SK-N-SH (cell line): ENCODE measurements around the gene FOXK1. TPM values are rescaled to one million over a fixed set of nuclear protein-coding genes. Genes with fewer than 3 reads are reported as not detected.

ENCODE experiments used
- CTCF ChIA-PET: fragments of 300-600, 350-600 bp; formaldehyde crosslinking; extraction: SDS; loops from one replicate; lab custom pipeline; 2021; lab: Yijun Ruan, JAX
- POLR2A ChIA-PET: fragments of 350-600 bp; sonication (Branson Sonifier 250); formaldehyde crosslinking; extraction: SDS; loops from one replicate; lab custom pipeline; 2020; ENCODE audit warnings: antibody characterized with exemption, inconsistent platforms; lab: Yijun Ruan, JAX
- DNase-seq: peaks from one replicate; pipeline ENCODE4 v3.0.0; 2012
- H2AFZ ChIP-seq: fragments of 200-600 bp; sonication (generic); 2 replicates; pipeline ENCODE4 v1.8.1; 2016; ENCODE audit warnings: antibody characterized with exemption, mild to moderate bottlenecking, low read depth
- H3F3A ChIP-seq: fragments of 200-600 bp; sonication (generic); replicated peaks from 2 replicates; pipeline ENCODE3; 2016; ENCODE audit warnings: antibody characterized with exemption, mild to moderate bottlenecking; ENCODE audit not compliant: insufficient read depth
- H3K27ac ChIP-seq, 2 experiments: fragments of 200-500 bp in 1 of 2; fragments of 200-600 bp in 1 of 2; sonication (Bioruptor generic) in 1 of 2; sonication (generic), shearing (Covaris generic) in 1 of 2; 2 replicates each; pipeline versions ENCODE4 v1.5.1 to v1.6.1; 2014 to 2016; ENCODE audit warnings: low read depth in 2 of 2, inconsistent platforms in 1 of 2, low read length in 1 of 2, mild to moderate bottlenecking in 1 of 2, mixed read lengths in 1 of 2
- H3K27me3 ChIP-seq: fragments of 200-600 bp; sonication (generic), shearing (Covaris generic); 2 replicates; pipeline ENCODE4 v1.6.1; 2016; ENCODE audit warnings: mixed run types; ENCODE audit not compliant: insufficient read depth
- H3K36me3 ChIP-seq, 2 experiments: fragments of 200-500 bp in 1 of 2; fragments of 200-600 bp in 1 of 2; sonication (Bioruptor generic) in 1 of 2; sonication (generic) in 1 of 2; replicated peaks in 1 of 2; 2 replicates each; pipeline versions ENCODE3 to v1.5.1; 2014 to 2016; ENCODE audit warnings: low read length in 1 of 2, mild to moderate bottlenecking in 1 of 2; ENCODE audit not compliant: insufficient read depth in 2 of 2, control insufficient read depth in 1 of 2
- H3K4me1 ChIP-seq, 2 experiments: fragments of 200-500 bp in 1 of 2; fragments of 200-600 bp in 1 of 2; sonication (Bioruptor generic) in 1 of 2; sonication (generic), shearing (Covaris generic) in 1 of 2; 2 replicates each; pipeline versions ENCODE4 v1.5.1 to v1.6.1; 2014 to 2016; ENCODE audit warnings: low read depth in 1 of 2, low read length in 1 of 2, mixed run types in 1 of 2; ENCODE audit not compliant: insufficient read depth in 2 of 2, control insufficient read depth in 1 of 2
- H3K4me2 ChIP-seq: fragments of 200-600 bp; sonication (generic), shearing (Covaris generic); 2 replicates; pipeline ENCODE4 v1.6.1; 2017; ENCODE audit warnings: mixed run types
- H3K4me3 ChIP-seq, 2 experiments: fragments of 200-500 bp in 1 of 2; fragments of 200-600 bp in 1 of 2; sonication (Bioruptor generic) in 1 of 2; sonication (generic), shearing (Covaris generic) in 1 of 2; 2 replicates each; pipeline versions ENCODE4 v1.5.1 to v1.8.1; 2014 to 2016; ENCODE audit warnings: low read depth in 2 of 2, inconsistent platforms in 1 of 2, low read length in 1 of 2, mild to moderate bottlenecking in 1 of 2, mixed read lengths in 1 of 2, moderate library complexity in 1 of 2
- H3K79me2 ChIP-seq: fragments of 200-600 bp; sonication (generic); 2 replicates; pipeline ENCODE4 v1.8.1; 2017; ENCODE audit warnings: mild to moderate bottlenecking; ENCODE audit not compliant: insufficient read depth
- H3K9ac ChIP-seq: fragments of 200-600 bp; sonication (generic); 2 replicates; pipeline ENCODE4 v1.6.1; 2017; ENCODE audit warnings: mixed run types
- H3K9me2 ChIP-seq: fragments of 200-600 bp; sonication (generic); 2 replicates; pipeline ENCODE4 v1.6.1; 2017; ENCODE audit warnings: mixed run types
- H3K9me3 ChIP-seq: fragments of 200-600 bp; sonication (generic); 2 replicates; pipeline ENCODE4 v1.6.1; 2017; ENCODE audit warnings: mixed run types, mild to moderate bottlenecking, moderate library complexity
- H4K20me1 ChIP-seq: fragments of 200-600 bp; sonication (generic); 2 replicates; pipeline ENCODE4 v1.6.1; 2017; ENCODE audit warnings: mild to moderate bottlenecking, mixed run types; ENCODE audit not compliant: insufficient read depth
- CTCF ChIP-seq: fragments of 200-600 bp; sonication (generic); IDR thresholded peaks from 2 replicates; pipeline ENCODE4 v1.6.1; 2017; ENCODE audit warnings: antibody characterized with exemption, mild to moderate bottlenecking, moderate library complexity
- ELF1 ChIP-seq: IDR thresholded peaks from 2 replicates; pipeline ENCODE4 v1.4.0; 2012
- EP300 ChIP-seq, 2 experiments: IDR thresholded peaks; 2 replicates each; pipeline versions ENCODE4 v1.4.0 to v1.6.1; 2012; ENCODE audit warnings: borderline replicate concordance in 1 of 2, low read depth in 1 of 2, low read length in 1 of 2
- EZH2phosphoT487 ChIP-seq: fragments of 200-600 bp; sonication (generic); IDR thresholded peaks from 2 replicates; pipeline ENCODE4 v1.6.1; 2017; ENCODE audit warnings: low read depth, mixed run types, mild to moderate bottlenecking, antibody characterized with exemption, moderate library complexity, borderline replicate concordance
- FOXJ3 ChIP-seq: sonication (generic); formaldehyde crosslinking; IDR thresholded peaks from 2 replicates; pipeline ENCODE4 v1.5.1; 2020; ENCODE audit warnings: mild to moderate bottlenecking, missing genetic modification reagents
- FOXM1 ChIP-seq: IDR thresholded peaks from 2 replicates; pipeline ENCODE4 v1.4.0; 2012; ENCODE audit warnings: low read depth, mild to moderate bottlenecking
- JUND ChIP-seq: IDR thresholded peaks from 2 replicates; pipeline ENCODE4 v1.4.0; 2012
- MEF2A ChIP-seq: IDR thresholded peaks from 2 replicates; pipeline ENCODE4 v1.4.0; 2012; ENCODE audit warnings: low read depth, borderline replicate concordance
- NFIC ChIP-seq: IDR thresholded peaks from 2 replicates; pipeline ENCODE4 v1.4.0; 2012; ENCODE audit warnings: borderline replicate concordance
- NRF1 ChIP-seq: IDR thresholded peaks from 2 replicates; pipeline ENCODE4 v1.6.1; 2012; ENCODE audit warnings: low read depth, mild to moderate bottlenecking, low read length
- SMC3 ChIP-seq: IDR thresholded peaks from 2 replicates; pipeline ENCODE4 v1.6.1; 2012; ENCODE audit warnings: low read depth, low read length, improper control_type of control experiment
- TAF1 ChIP-seq: IDR thresholded peaks from 2 replicates; pipeline ENCODE4 v1.6.1; 2012; ENCODE audit warnings: low read depth, mild to moderate bottlenecking, low read length, moderate library complexity, borderline replicate concordance
- YY1 ChIP-seq: IDR thresholded peaks from 2 replicates; pipeline ENCODE4 v1.4.0; 2012; ENCODE audit warnings: low read depth, mild to moderate bottlenecking
- ZBTB33 ChIP-seq: IDR thresholded peaks from 2 replicates; pipeline ENCODE4 v1.4.0; 2012; ENCODE audit warnings: low read depth, borderline replicate concordance
- WGBS: methylation state at CpG from one replicate; pipeline ENCODE4 v1.1.6; 2017; ENCODE audit warnings: low lambda C conversion rate; 5-methylcytosine and 5-hydroxymethylcytosine counted together
- polyA plus RNA-seq, 3 experiments: library from polyadenylated mRNA; depleted of rRNA; stranded (reverse); fragments of >200 nt; gene quantifications; 2 replicates each; pipeline ENCODE4 v1.2.3, GENCODE V29; 2012

Gene FOXK1
- polyA plus RNA-seq, 1 of the 3 experiments (the other 2 are of a cell fraction) = 4.7 TPM

GRCh38 chr7:4747013-4747412 lies 64.9 kb downstream of the FOXK1 start:
- Histone ChIP-seq H3K27me3 (no peaks in the 10 kb centered on the region), H2AFZ (no peak overlapping the region), H3K36me3 (peaks cover 20 to 32% of the 10 kb centered on the region in 2 experiments), H3K27ac (no peak overlapping the region), H3K9me2 (no peaks in the 10 kb centered on the region), H4K20me1 (no peaks in the 10 kb centered on the region; the same call in 1 of the 2 replicates), H3K9me3 (no peaks in the 10 kb centered on the region), H3K9ac (no peak overlapping the region), H3K79me2 (peaks cover 42% of the 10 kb centered on the region), H3K4me2 (no peak overlapping the region), H3K4me3 (no peak overlapping the region), H3K4me1 (peaks cover 0 to 21% of the 10 kb centered on the region in 2 experiments; a peak in 3 of 4 replicates), H3F3A (peaks cover 5% of the 10 kb centered on the region)
- 92% methylated on average over 16 of the region's 22 CpGs for WGBS
- DNase-seq = no peak
- TF ChIP-seq YY1 (no peak), SMC3 (no peak), EZH2phosphoT487 (no peak), ZBTB33 (no peak), FOXM1 (no peak), NFIC (no peak), NRF1 (no peak), FOXJ3 (CRISPR knock-in tag) (no peak)
- ChIA-PET POLR2A (no interaction called here), CTCF (interaction anchor here (0.7 to 1.4 kb wide), 4 partner anchors 8 to 338 kb away, joined by 3 to 5 read pairs (median 3); no protein-coding TSS in a partner anchor)

GRCh38 chr7:4747746-4748145 lies 65.7 kb downstream of the FOXK1 start:
- Histone ChIP-seq H3K9me2 (no peaks in the 10 kb centered on the region), H2AFZ (no peak overlapping the region), H3K9me3 (no peaks in the 10 kb centered on the region), H3K27me3 (no peaks in the 10 kb centered on the region), H3K9ac (no peak overlapping the region), H3K79me2 (peaks cover 50% of the 10 kb centered on the region), H4K20me1 (peaks cover 5% of the 10 kb centered on the region), H3K4me1 (peaks cover 0 to 21% of the 10 kb centered on the region in 2 experiments; a peak in 3 of 4 replicates), H3F3A (peaks cover 5% of the 10 kb centered on the region), H3K4me3 (no peak overlapping the region), H3K27ac (no peak overlapping the region), H3K4me2 (no peak overlapping the region), H3K36me3 (peaks cover 18 to 32% of the 10 kb centered on the region in 2 experiments)
- TF ChIP-seq MEF2A (no peak), ELF1 (no peak), EZH2phosphoT487 (no peak), TAF1 (no peak), CTCF (no peak), NRF1 (no peak), JUND (no peak), EP300 (IDR thresholded peaks at IDR 0.05; ENCODE audit: borderline replicate concordance in 1 of 2, low read depth in 1 of 2, low read length in 1 of 2) (no peak)
- 96% methylated on average over 11 of the region's 11 CpGs for WGBS
- no peak for DNase-seq
- ChIA-PET POLR2A (no interaction called here), CTCF (interaction anchor here (0.6 to 1.4 kb wide), 5 partner anchors 8 to 136 kb away, joined by 3 to 5 read pairs (median 3); partner anchors contain the start of gene RADIL)
